Spleen (tissue), 11 donors: ENCODE measurements around the gene NTN4. TPM values are rescaled to one million over a fixed set of nuclear protein-coding genes. Genes with fewer than 3 reads are reported as not detected.
"Not testable (repeated sequence)": the region's sequence is repeated elsewhere in the genome, so short reads cannot be mapped to it uniquely, and the experiment has no call there.

ENCODE experiments used
- DNase-seq: peaks from one replicate; pipeline ENCODE4 v3.0.0-alpha.2; 2020
- H3K27ac ChIP-seq, 8 donors: fragments of 200-600 bp; sonication (generic) in 7 of 8; 1 replicate in 4 of 8; 2 replicates in 4 of 8; pipeline versions ENCODE4 v1.5.0 to v1.8.0; 2016 to 2021; ENCODE audit warnings: inconsistent platforms in 4 of 8, mild to moderate bottlenecking in 4 of 8, moderate library complexity in 1 of 8
- H3K27me3 ChIP-seq, 7 donors: fragments of 200-600 bp; sonication (generic) in 6 of 7; replicated peaks in 1 of 7; 1 replicate in 4 of 7; 2 replicates in 3 of 7; pipeline versions ENCODE4 v1.5.0 to v1.8.0; 2016 to 2021; ENCODE audit warnings: inconsistent platforms in 3 of 7, mild to moderate bottlenecking in 1 of 7
- H3K36me3 ChIP-seq, 6 donors: fragments of 200-600 bp; sonication (generic) in 5 of 6; 1 replicate in 4 of 6; 2 replicates in 2 of 6; pipeline versions ENCODE4 v1.5.0 to v1.8.0; 2016 to 2021; ENCODE audit warnings: inconsistent platforms in 2 of 6
- H3K4me1 ChIP-seq, 6 donors: fragments of 200-600 bp; sonication (generic) in 5 of 6; 1 replicate in 3 of 6; 2 replicates in 3 of 6; pipeline versions ENCODE4 v1.5.0 to v1.8.0; 2016 to 2021; ENCODE audit warnings: inconsistent platforms in 3 of 6
- H3K4me3 ChIP-seq, 8 donors: fragments of 200-600 bp; sonication (generic) in 7 of 8; 1 replicate in 4 of 8; 2 replicates in 4 of 8; pipeline versions ENCODE4 v1.5.0 to v1.8.0; 2016 to 2021; ENCODE audit warnings: inconsistent platforms in 4 of 8, mild to moderate bottlenecking in 4 of 8, moderate library complexity in 2 of 8
- H3K9me3 ChIP-seq, 8 donors: fragments of 200-600 bp; sonication (generic) in 7 of 8; 1 replicate in 4 of 8; 2 replicates in 4 of 8; pipeline versions ENCODE4 v1.5.0 to v1.8.0; 2016 to 2021; ENCODE audit warnings: inconsistent platforms in 4 of 8
- CTCF ChIP-seq, 11 experiments: fragments of 200-600 bp in 7 of 11; fragments of 450-650 bp in 4 of 11; sonication (generic) in 4 of 11; IDR thresholded peaks in 8 of 11; conservative IDR thresholded peaks in 3 of 11; 1 replicate in 7 of 11; 2 replicates in 4 of 11; pipeline versions ENCODE4 v1.4.0 to v1.8.0; 2016 to 2021; ENCODE audit warnings: antibody characterized with exemption in 11 of 11, inconsistent platforms in 4 of 11, mild to moderate bottlenecking in 1 of 11
- POLR2A ChIP-seq, 3 donors: fragments of 450-650 bp; IDR thresholded peaks; one replicate each; pipeline ENCODE4 v1.5.1; 2017; ENCODE audit warnings: antibody characterized with exemption in 3 of 3, mild to moderate bottlenecking in 1 of 3
- POLR2AphosphoS5 ChIP-seq, 3 donors: sonication (generic); formaldehyde crosslinking; IDR thresholded peaks; one replicate each; pipeline ENCODE4 v1.5.1; 2017; ENCODE audit warnings: antibody characterized with exemption in 3 of 3
- WGBS, 5 donors: extraction: QIAGEN DNeasy Blood & Tissue Kit in 3 of 5; methylation state at CpG; one replicate each; pipeline versions ENCODE4 v1.1.5 to v1.1.7; 2013 to 2018; 5-methylcytosine and 5-hydroxymethylcytosine counted together
- intact Hi-C: fragments of 100-400 bp; cut with DNase I; formaldehyde crosslinking; loops from one replicate; pipeline ENCODE4 v1.15.0; 2023; ENCODE audit warnings: low total_unique reads
- polyA plus RNA-seq, 3 donors: library from polyadenylated mRNA; stranded (reverse); fragments of 200-250 nt; gene quantifications; one replicate each; pipeline ENCODE4 v1.2.1, GENCODE V29; 2013
- total RNA-seq, 7 donors: library from RNA; depleted of rRNA in 3 of 7; stranded (reverse); fragments of >200 nt in 3 of 7; fragmentation: NEBNext Ultra II Directional in 4 of 7; extraction: Animal tissue kit (Norgen Biotek cat#: 25700) in 4 of 7; gene quantifications; one replicate each; pipeline versions ENCODE4 v1.1.0 to v1.2.1, GENCODE V29; 2016 to 2021
- donor health status: healthy with polysubstance abuse.
- donor health status: DM: no; HTN: no; CAD: no; lungs with moderate emphysema.
- donor health status: DM: no; HTN: no; CAD: no.
- donor health status: Bipolar disorder and iron deficiency.
- donor health status: healthy.
- donor health status: DM: no; HTN: no; CAD: no.
- donor health status: DM: yes; HTN: yes; CAD: no.

NTN4 gene
- total and polyA plus RNA-seq, 10 donors = 17.6 to 482 (median 292) TPM

GRCh38 chr12:95755261-95755865 is 35.2 kb downstream of the NTN4 start:
- no peaks in the 10 kb centered on the region for H3K9me3 ChIP-seq
- H3K27me3 ChIP-seq = no peaks in the 10 kb centered on the region
- WGBS, 5 donors = 46 to 72% (median 54%) methylated on average over 6 of the region's 6 CpGs
- no peak for TF ChIP-seq POLR2AphosphoS5 (IDR thresholded peaks at IDR 0.05)
- no peak for TF ChIP-seq POLR2A (IDR thresholded peaks at IDR 0.05)
- no peak for TF ChIP-seq CTCF (IDR thresholded peaks at IDR 0.05 in 8 of 11, conservative IDR thresholded peaks at IDR 0.05 in 3 of 11)
- no peaks in the 10 kb centered on the region for H3K36me3 ChIP-seq
- intact Hi-C loops = no loop called here
- DNase-seq = no peak
- H3K4me1 ChIP-seq = peaks cover 0 to 20% (median 0%) of the 10 kb centered on the region in 6 donors
- H3K4me3 ChIP-seq = no peak overlapping the region
- H3K27ac ChIP-seq = peak overlapping the region in 6 of 8 donors; percentile 5 to 32 (median 17)

GRCh38 chr12:95746062-95746461 is 44.5 kb downstream of the NTN4 start:
- H3K27ac ChIP-seq, DNase-seq, H3K4me1 ChIP-seq, H3K4me3 ChIP-seq, H3K27me3 ChIP-seq, intact Hi-C loops: not testable (repeated sequence)
- peaks cover 0 to 23% (median 14%) of the 10 kb centered on the region in 8 donors for H3K9me3 ChIP-seq
- 84 to 93% (median 86%) methylated on average over 7 to 8 of the region's 8 CpGs for WGBS, 5 donors
- H3K36me3 ChIP-seq = peaks cover 0 to 30% (median 4%) of the 10 kb centered on the region in 6 donors

GRCh38 chr12:95742586-95742985 is 48.0 kb downstream of the NTN4 start:
- H3K4me3 ChIP-seq = no peak overlapping the region
- peaks cover 0 to 23% (median 14%) of the 10 kb centered on the region in 8 donors for H3K9me3 ChIP-seq
- H3K27me3 ChIP-seq = no peaks in the 10 kb centered on the region
- H3K27ac ChIP-seq = peak overlapping the region in 7 of 8 donors; percentile 11 to 73 (median 41)
- H3K4me1 ChIP-seq = peaks cover 0 to 21% (median 2%) of the 10 kb centered on the region in 6 donors
- WGBS, 5 donors = 68 to 89% (median 85%) methylated on average over 4 of the region's 4 CpGs
- no peak for TF ChIP-seq CTCF (IDR thresholded peaks at IDR 0.05 in 8 of 11, conservative IDR thresholded peaks at IDR 0.05 in 3 of 11)
- TF ChIP-seq POLR2A (IDR thresholded peaks at IDR 0.05) = no peak
- no peak for TF ChIP-seq POLR2AphosphoS5 (IDR thresholded peaks at IDR 0.05)
- DNase-seq = no peak
- intact Hi-C loops = no loop called here
- H3K36me3 ChIP-seq = peaks cover 0 to 28% (median 4%) of the 10 kb centered on the region in 6 donors

- peaks cover 0 to 23% (median 5%) of the 10 kb centered on the region in 6 donors for H3K4me1 ChIP-seq
- H3K9me3 ChIP-seq = peaks cover 0 to 21% (median 14%) of the 10 kb centered on the region in 8 donors
- peak overlapping the region in 7 of 8 donors; percentile 5 to 73 (median 41) for H3K27ac ChIP-seq
- peaks cover 0 to 28% (median 3%) of the 10 kb centered on the region in 6 donors for H3K36me3 ChIP-seq
- H3K4me3 ChIP-seq = no peak overlapping the region
- no peak for TF ChIP-seq POLR2AphosphoS5 (IDR thresholded peaks at IDR 0.05)
- no peak for TF ChIP-seq POLR2A (IDR thresholded peaks at IDR 0.05)
- TF ChIP-seq CTCF (IDR thresholded peaks at IDR 0.05 in 8 of 11, conservative IDR thresholded peaks at IDR 0.05 in 3 of 11) = no peak
- intact Hi-C loops = no loop called here
- 65 to 76% (median 70%) methylated on average over 3 of the region's 3 CpGs for WGBS, 5 donors
- DNase-seq = no peak
- no peaks in the 10 kb centered on the region for H3K27me3 ChIP-seq
These were observed 48.9 kb downstream of the NTN4 start for GRCh38 chr12:95741635-95742034.
